ENCODE data around the gene ACTRT3.

Gene ACTRT3

GRCh38 chr3:169769287-169770181, at the start of gene ACTRT3:
ACTRT3 (minus strand) TSS chr3:169769561; CDS start chr3:169769520, 41 bp downstream.
- no peak for DNase-seq

- no peak for DNase-seq
Measured at GRCh38 chr3:169818316-169818715, 49.0 kb upstream of the ACTRT3 start.

GRCh38 chr3:169815590-169816150, 46.3 kb upstream of the ACTRT3 start:
- no peak for DNase-seq

- no peak for DNase-seq
Measured at GRCh38 chr3:169813757-169814517, 44.6 kb upstream of the ACTRT3 start.

GRCh38 chr3:169813278-169813677, 43.9 kb upstream of the ACTRT3 start:
- no peak for DNase-seq

- DNase-seq, result no peak
Measured at GRCh38 chr3:169812332-169813235, 43.2 kb upstream of the ACTRT3 start, which contains the start of the genes LRRC34 and LRRIQ4. LRRC34 (minus strand) TSS chr3:169812904; CDS start chr3:169812548, 356 bp downstream. LRRIQ4 (plus strand) TSS chr3:169812870; CDS start chr3:169821922, 9,052 bp downstream.

- DNase-seq, result no peak
Measured at GRCh38 chr3:169811631-169812331, 42.4 kb upstream of the ACTRT3 start.

- DNase-seq, result no peak
Measured at GRCh38 chr3:169809230-169809795, 40.0 kb upstream of the ACTRT3 start.

GRCh38 chr3:169804681-169805080, 35.3 kb upstream of the ACTRT3 start:
- no peak for DNase-seq

GRCh38 chr3:169792359-169792758, 23.0 kb upstream of the ACTRT3 start:
- DNase-seq, result no peak

GRCh38 chr3:169790687-169791429, 21.5 kb upstream of the ACTRT3 start:
- DNase-seq, result no peak

GRCh38 chr3:169790219-169790618, 20.9 kb upstream of the ACTRT3 start:
- DNase-seq, result no peak

GRCh38 chr3:169787791-169788190, 18.4 kb upstream of the ACTRT3 start:
- DNase-seq, result no peak

GRCh38 chr3:169787120-169787519, 17.8 kb upstream of the ACTRT3 start:
- no peak for DNase-seq

GRCh38 chr3:169781209-169781855, 12.0 kb upstream of the ACTRT3 start:
- no peak for DNase-seq

- DNase-seq, result no peak
Measured at GRCh38 chr3:169780742-169781141, 11.4 kb upstream of the ACTRT3 start.

- DNase-seq, result no peak
Measured at GRCh38 chr3:169777822-169778221, 8.5 kb upstream of the ACTRT3 start.

GRCh38 chr3:169774186-169774585, 4.8 kb upstream of the ACTRT3 start:
- no peak for DNase-seq

GRCh38 chr3:169772897-169773816, 3.8 kb upstream of the ACTRT3 start, which contains the start of gene MYNN:
MYNN (plus strand) TSS chr3:169773396; CDS start chr3:169774296, 900 bp downstream.
- DNase-seq, result peak; percentile 48

All from NCI-H1048 (cell line).